H9 (cell line): ENCODE results near the gene SYMPK. TPM values are rescaled to one million over a fixed set of nuclear protein-coding genes. Genes with fewer than 3 reads are reported as not detected.
A peak's percentile ranks its signal among the peaks of the same experiment; 100 is the strongest.

ENCODE experiments used
- DNase-seq: peaks from one replicate; pipeline ENCODE4 v3.0.0-alpha.2; 2017
- H2AFZ ChIP-seq: one replicate; pipeline ENCODE4 v1.6.1; 2013; ENCODE audit warnings: mild to moderate bottlenecking, low read length, control low read depth, moderate library complexity
- H2AK5ac ChIP-seq: 2 replicates; pipeline ENCODE4 v1.6.1; 2013; ENCODE audit warnings: low read length, control low read depth, mixed read lengths; ENCODE audit not compliant: insufficient read length
- H2BK120ac ChIP-seq: one replicate; pipeline ENCODE4 v1.6.1; 2013; ENCODE audit warnings: low read depth, mild to moderate bottlenecking, low read length, control low read depth, inconsistent platforms; ENCODE audit not compliant: poor library complexity, severe bottlenecking
- H2BK12ac ChIP-seq: 2 replicates; pipeline ENCODE4 v1.6.1; 2013; ENCODE audit warnings: low read length, control low read depth, mixed read lengths, low read depth; ENCODE audit not compliant: insufficient read length
- H2BK15ac ChIP-seq: 2 replicates; pipeline ENCODE4 v1.6.1; 2013; ENCODE audit warnings: low read depth, low read length, control low read depth
- H2BK20ac ChIP-seq: one replicate; pipeline ENCODE4 v1.6.1; 2013; ENCODE audit warnings: low read depth, mild to moderate bottlenecking, low read length, control low read depth, inconsistent platforms; ENCODE audit not compliant: poor library complexity, severe bottlenecking
- H2BK5ac ChIP-seq: 2 replicates; pipeline ENCODE4 v1.6.1; 2013; ENCODE audit warnings: low read length, control low read depth, mixed read lengths; ENCODE audit not compliant: insufficient read length
- H3K14ac ChIP-seq: 2 replicates; pipeline ENCODE4 v1.6.1; 2013; ENCODE audit warnings: low read length, control low read depth; ENCODE audit not compliant: insufficient read depth
- H3K18ac ChIP-seq: 2 replicates; pipeline ENCODE4 v1.6.1; 2013; ENCODE audit warnings: low read depth, mild to moderate bottlenecking, mixed read lengths, low read length, control low read depth; ENCODE audit not compliant: insufficient read length
- H3K23ac ChIP-seq: 2 replicates; pipeline ENCODE4 v1.6.1; 2013; ENCODE audit warnings: low read length, control low read depth, mixed read lengths, low read depth; ENCODE audit not compliant: insufficient read length
- H3K23me2 ChIP-seq: 2 replicates; pipeline ENCODE4 v1.6.1; 2013; ENCODE audit warnings: low read depth, mild to moderate bottlenecking, mixed read lengths, low read length, control low read depth; ENCODE audit not compliant: insufficient read length, poor library complexity, severe bottlenecking
- H3K27ac ChIP-seq: 2 replicates; pipeline ENCODE4 v1.5.1; 2013; ENCODE audit warnings: low read length, control low read depth, mixed read lengths, low read depth; ENCODE audit not compliant: insufficient read length
- H3K27me3 ChIP-seq: 2 replicates; pipeline ENCODE4 v1.6.1; 2013; ENCODE audit warnings: low read length, control low read depth, inconsistent platforms; ENCODE audit not compliant: insufficient read depth
- H3K4ac ChIP-seq: 2 replicates; pipeline ENCODE4 v1.6.1; 2013; ENCODE audit warnings: low read depth, mild to moderate bottlenecking, control low read depth, inconsistent platforms, low read length, moderate library complexity
- H3K4me1 ChIP-seq: 2 replicates; pipeline ENCODE4 v1.6.1; 2013; ENCODE audit warnings: low read length, control low read depth, inconsistent platforms; ENCODE audit not compliant: insufficient read depth
- H3K4me2 ChIP-seq: 2 replicates; pipeline ENCODE4 v1.6.1; 2013; ENCODE audit warnings: low read length, control low read depth, mixed read lengths; ENCODE audit not compliant: insufficient read length, insufficient read depth
- H3K56ac ChIP-seq: 2 replicates; pipeline ENCODE4 v1.6.1; 2013; ENCODE audit warnings: low read depth, mild to moderate bottlenecking, mixed read lengths, low read length, control low read depth; ENCODE audit not compliant: insufficient read length
- H3K79me1 ChIP-seq: 2 replicates; pipeline ENCODE4 v1.6.1; 2013; ENCODE audit warnings: low read depth, mild to moderate bottlenecking, moderate library complexity, low read length, control low read depth, inconsistent platforms; ENCODE audit not compliant: insufficient read depth, poor library complexity, severe bottlenecking
- H3K79me2 ChIP-seq: 2 replicates; pipeline ENCODE4 v1.6.1; 2013; ENCODE audit warnings: low read length, control low read depth, inconsistent platforms; ENCODE audit not compliant: insufficient read depth
- H3K9ac ChIP-seq: 2 replicates; pipeline ENCODE4 v1.6.1; 2013; ENCODE audit warnings: low read length, control low read depth, mixed read lengths; ENCODE audit not compliant: insufficient read length; ENCODE audit errors: extremely low read depth
- H3K9me3 ChIP-seq: one replicate; pipeline ENCODE4 v1.6.1; 2013; ENCODE audit warnings: low read depth, low read length, inconsistent platforms; ENCODE audit not compliant: control insufficient read depth
- H3T11ph ChIP-seq: one replicate; pipeline ENCODE4 v1.6.1; 2013; ENCODE audit warnings: mild to moderate bottlenecking, low read length, control low read depth, inconsistent platforms
- H4K20me1 ChIP-seq: one replicate; pipeline ENCODE4 v1.6.1; 2013; ENCODE audit not compliant: control insufficient read depth, insufficient read length, insufficient read depth
- H4K5ac ChIP-seq: 2 replicates; pipeline ENCODE4 v1.6.1; 2013; ENCODE audit warnings: low read depth, mild to moderate bottlenecking, mixed read lengths, low read length, control low read depth; ENCODE audit not compliant: insufficient read length
- H4K8ac ChIP-seq: replicated peaks from 2 replicates; pipeline ENCODE4 v1.6.1; 2013; ENCODE audit warnings: low read length, control low read depth, mixed read lengths, low read depth; ENCODE audit not compliant: insufficient read length
- H4K91ac ChIP-seq: 2 replicates; pipeline ENCODE4 v1.6.1; 2013; ENCODE audit warnings: low read depth, mild to moderate bottlenecking, moderate library complexity, mixed read lengths, low read length, control low read depth; ENCODE audit not compliant: insufficient read length
- H3K27ac Mint-ChIP-seq, 3 experiments: 2 replicates in 2 of 3; 3 replicates in 1 of 3; pipeline ENCODE4 v1.8.0; 2020 to 2021; ENCODE audit warnings: mixed read lengths in 3 of 3, mild to moderate bottlenecking in 1 of 3, moderate library complexity in 1 of 3
- H3K27me3 Mint-ChIP-seq: 2 replicates; pipeline ENCODE4 v1.8.0; 2021; ENCODE audit warnings: low read depth, mild to moderate bottlenecking, moderate library complexity, mixed read lengths
- H3K36me3 Mint-ChIP-seq, 3 experiments: 2 replicates in 2 of 3; 3 replicates in 1 of 3; pipeline ENCODE4 v1.8.0; 2020 to 2021; ENCODE audit warnings: low read depth in 3 of 3, mixed read lengths in 3 of 3; ENCODE audit not compliant: insufficient read depth in 1 of 3
- H3K4me1 Mint-ChIP-seq, 2 experiments: 2 replicates each; pipeline ENCODE4 v1.8.0; 2020; ENCODE audit warnings: mixed read lengths in 2 of 2
- H3K4me3 Mint-ChIP-seq, 2 experiments: 2 replicates in 1 of 2; 3 replicates in 1 of 2; pipeline ENCODE4 v1.8.0; 2020 to 2021; ENCODE audit warnings: mild to moderate bottlenecking in 2 of 2, mixed read lengths in 2 of 2, moderate library complexity in 1 of 2
- H3K9me3 Mint-ChIP-seq, 2 experiments: 2 replicates in 1 of 2; 3 replicates in 1 of 2; pipeline ENCODE4 v1.8.0; 2020; ENCODE audit warnings: mild to moderate bottlenecking in 2 of 2, mixed read lengths in 2 of 2, moderate library complexity in 1 of 2
- WGBS: extraction: QIAGEN DNeasy Blood & Tissue Kit; methylation state at CpG from one replicate; pipeline ENCODE4 v1.1.7; 2013; ENCODE audit warnings: missing lambda C conversion rate, low lambda C conversion rate, mixed read lengths; ENCODE audit not compliant: insufficient read length; ENCODE audit errors: extremely low coverage; 5-methylcytosine and 5-hydroxymethylcytosine counted together
- total RNA-seq: library from RNA; stranded (reverse); gene quantifications from 2 replicates; pipeline ENCODE4 v1.2.1, GENCODE V29; 2021
- TF ChIP-seq, protein P1 (sequence below): fragments of 200-600 bp; sonication (generic); conservative IDR thresholded peaks from 3 replicates; pipeline ENCODE4 v1.8.0; 2021; ENCODE audit warnings: antibody characterized with exemption, mild to moderate bottlenecking

Gene SYMPK
- total RNA-seq, 1 experiment from 2014 or later, result 104 TPM

DNA sequence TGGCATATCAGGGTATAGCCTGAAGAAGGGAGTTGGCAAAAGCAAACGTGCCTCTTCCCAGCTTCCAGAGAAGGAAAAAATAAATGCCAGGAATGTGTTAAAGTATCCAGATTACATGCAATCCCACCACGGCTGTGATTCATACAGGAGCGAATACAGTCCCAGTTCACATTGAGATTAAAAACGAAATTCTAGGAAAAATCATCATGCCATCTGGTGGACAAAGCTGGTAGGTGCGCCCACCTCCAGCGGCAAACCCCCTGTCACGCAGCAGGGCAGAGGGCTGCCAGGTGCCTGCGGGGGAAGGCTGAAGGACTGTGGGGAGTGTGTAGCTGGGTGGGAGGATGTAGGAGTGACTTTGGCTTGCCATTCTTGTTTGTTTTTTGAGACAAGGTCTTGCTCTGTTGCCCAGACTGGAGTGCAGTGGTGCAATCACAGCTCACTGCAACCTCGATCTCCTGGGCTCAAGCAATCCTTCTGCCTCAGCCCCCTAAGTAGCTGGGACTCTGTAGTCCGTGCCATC is 63.9 kb downstream of the SYMPK start:
- Histone ChIP-seq H3K23ac (no peak overlapping the region), H3K27ac (no peak overlapping the region), H4K5ac (no peak overlapping the region), H2BK20ac (no peak overlapping the region), H3K79me1 (no peaks in the 10 kb centered on the region), H2BK15ac (no peak overlapping the region), H3K9ac (no peak overlapping the region), H3K4ac (no peak overlapping the region), H4K91ac (no peak overlapping the region), H3K4me1 (no peaks in the 10 kb centered on the region), H3K23me2 (no peaks in the 10 kb centered on the region), H3T11ph (no peak overlapping the region), H4K20me1 (no peaks in the 10 kb centered on the region), H3K14ac (no peak overlapping the region), H3K18ac (no peak overlapping the region), H3K79me2 (no peaks in the 10 kb centered on the region), H3K27me3 (no peaks in the 10 kb centered on the region), H2AFZ (no peak overlapping the region), H4K8ac (no peak overlapping the region), H2AK5ac (no peak overlapping the region), H3K9me3 (no peaks in the 10 kb centered on the region), H2BK5ac (no peak overlapping the region), H2BK12ac (no peak overlapping the region), H3K56ac (no peak overlapping the region), H3K4me2 (no peak overlapping the region), H2BK120ac (no peak overlapping the region)
- Mint-ChIP-seq H3K4me1 (peaks cover 8 to 22% of the 10 kb centered on the region in 2 experiments), H3K27me3 (peaks cover 42% of the 10 kb centered on the region), H3K36me3 (no peaks in the 10 kb centered on the region), H3K27ac (no peak overlapping the region), H3K4me3 (peak overlapping the region in 1 of 2 experiments; percentile 72; a peak in 2 of 5 replicates), H3K9me3 (no peaks in the 10 kb centered on the region; a peak in 1 of 5 replicates)
- TF ChIP-seq, protein P1, sequence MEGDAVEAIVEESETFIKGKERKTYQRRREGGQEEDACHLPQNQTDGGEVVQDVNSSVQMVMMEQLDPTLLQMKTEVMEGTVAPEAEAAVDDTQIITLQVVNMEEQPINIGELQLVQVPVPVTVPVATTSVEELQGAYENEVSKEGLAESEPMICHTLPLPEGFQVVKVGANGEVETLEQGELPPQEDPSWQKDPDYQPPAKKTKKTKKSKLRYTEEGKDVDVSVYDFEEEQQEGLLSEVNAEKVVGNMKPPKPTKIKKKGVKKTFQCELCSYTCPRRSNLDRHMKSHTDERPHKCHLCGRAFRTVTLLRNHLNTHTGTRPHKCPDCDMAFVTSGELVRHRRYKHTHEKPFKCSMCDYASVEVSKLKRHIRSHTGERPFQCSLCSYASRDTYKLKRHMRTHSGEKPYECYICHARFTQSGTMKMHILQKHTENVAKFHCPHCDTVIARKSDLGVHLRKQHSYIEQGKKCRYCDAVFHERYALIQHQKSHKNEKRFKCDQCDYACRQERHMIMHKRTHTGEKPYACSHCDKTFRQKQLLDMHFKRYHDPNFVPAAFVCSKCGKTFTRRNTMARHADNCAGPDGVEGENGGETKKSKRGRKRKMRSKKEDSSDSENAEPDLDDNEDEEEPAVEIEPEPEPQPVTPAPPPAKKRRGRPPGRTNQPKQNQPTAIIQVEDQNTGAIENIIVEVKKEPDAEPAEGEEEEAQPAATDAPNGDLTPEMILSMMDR, result peak; percentile 89
- WGBS, result no CpG with 5 or more reads among the region's 10 CpGs
- peak; percentile 72 for DNase-seq
